Coronary artery (tissue), 2 donors: ENCODE results near the gene FRMD4B.

Experiments used
- DNase-seq: peaks from one replicate; pipeline ENCODE4 v3.0.0-alpha.2; 2017; ENCODE audit warnings: low spot score
- H3K27ac ChIP-seq, 2 donors: fragments of 200-600 bp; sonication (generic); one replicate each; pipeline ENCODE4 v1.5.1; 2016 to 2019
- H3K4me3 ChIP-seq: fragments of 200-600 bp; sonication (generic); 2 replicates; pipeline ENCODE4 v1.5.1; 2016; ENCODE audit warnings: mild to moderate bottlenecking, moderate library complexity
- TF ChIP-seq, protein P1 (sequence below): fragments of 200-600 bp; sonication (generic); IDR thresholded peaks from one replicate; pipeline ENCODE4 v1.5.1; 2019; ENCODE audit warnings: antibody characterized with exemption

FRMD4B gene

DNA sequence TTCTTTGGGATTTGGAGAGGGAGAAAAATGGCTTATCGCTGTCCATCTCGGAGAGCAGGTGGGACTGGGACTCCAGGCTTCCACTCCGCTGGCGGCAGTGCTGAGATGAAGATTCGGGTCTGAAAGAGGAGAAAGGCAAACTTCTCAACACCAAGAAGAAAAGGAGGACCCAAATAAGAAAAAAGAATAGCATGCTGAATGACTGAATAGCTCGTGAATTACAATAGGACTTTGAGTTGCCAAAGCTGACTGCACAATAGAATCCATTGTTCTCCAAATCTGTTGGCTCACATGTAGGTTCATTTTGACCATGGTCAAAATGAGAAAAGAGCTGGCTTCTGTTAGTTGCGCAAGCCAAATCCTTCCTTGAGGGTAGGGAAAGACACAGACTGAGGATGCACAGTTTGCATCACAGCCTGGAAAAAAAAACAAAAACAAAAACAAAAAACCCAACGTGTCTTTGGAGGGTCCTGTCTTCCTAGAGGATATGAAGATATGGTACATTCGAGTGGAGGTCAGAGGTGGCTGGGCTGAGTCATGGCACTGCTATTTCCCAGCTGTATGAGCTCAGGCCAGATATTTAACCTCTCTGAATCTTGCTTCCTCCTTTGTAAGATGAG, 204.2 kb downstream of the FRMD4B start:
- TF ChIP-seq, protein P1, sequence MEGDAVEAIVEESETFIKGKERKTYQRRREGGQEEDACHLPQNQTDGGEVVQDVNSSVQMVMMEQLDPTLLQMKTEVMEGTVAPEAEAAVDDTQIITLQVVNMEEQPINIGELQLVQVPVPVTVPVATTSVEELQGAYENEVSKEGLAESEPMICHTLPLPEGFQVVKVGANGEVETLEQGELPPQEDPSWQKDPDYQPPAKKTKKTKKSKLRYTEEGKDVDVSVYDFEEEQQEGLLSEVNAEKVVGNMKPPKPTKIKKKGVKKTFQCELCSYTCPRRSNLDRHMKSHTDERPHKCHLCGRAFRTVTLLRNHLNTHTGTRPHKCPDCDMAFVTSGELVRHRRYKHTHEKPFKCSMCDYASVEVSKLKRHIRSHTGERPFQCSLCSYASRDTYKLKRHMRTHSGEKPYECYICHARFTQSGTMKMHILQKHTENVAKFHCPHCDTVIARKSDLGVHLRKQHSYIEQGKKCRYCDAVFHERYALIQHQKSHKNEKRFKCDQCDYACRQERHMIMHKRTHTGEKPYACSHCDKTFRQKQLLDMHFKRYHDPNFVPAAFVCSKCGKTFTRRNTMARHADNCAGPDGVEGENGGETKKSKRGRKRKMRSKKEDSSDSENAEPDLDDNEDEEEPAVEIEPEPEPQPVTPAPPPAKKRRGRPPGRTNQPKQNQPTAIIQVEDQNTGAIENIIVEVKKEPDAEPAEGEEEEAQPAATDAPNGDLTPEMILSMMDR = no peak
- DNase-seq = no peak
- Histone ChIP-seq H3K4me3 (no peak overlapping the region), H3K27ac (no peak overlapping the region)

DNA sequence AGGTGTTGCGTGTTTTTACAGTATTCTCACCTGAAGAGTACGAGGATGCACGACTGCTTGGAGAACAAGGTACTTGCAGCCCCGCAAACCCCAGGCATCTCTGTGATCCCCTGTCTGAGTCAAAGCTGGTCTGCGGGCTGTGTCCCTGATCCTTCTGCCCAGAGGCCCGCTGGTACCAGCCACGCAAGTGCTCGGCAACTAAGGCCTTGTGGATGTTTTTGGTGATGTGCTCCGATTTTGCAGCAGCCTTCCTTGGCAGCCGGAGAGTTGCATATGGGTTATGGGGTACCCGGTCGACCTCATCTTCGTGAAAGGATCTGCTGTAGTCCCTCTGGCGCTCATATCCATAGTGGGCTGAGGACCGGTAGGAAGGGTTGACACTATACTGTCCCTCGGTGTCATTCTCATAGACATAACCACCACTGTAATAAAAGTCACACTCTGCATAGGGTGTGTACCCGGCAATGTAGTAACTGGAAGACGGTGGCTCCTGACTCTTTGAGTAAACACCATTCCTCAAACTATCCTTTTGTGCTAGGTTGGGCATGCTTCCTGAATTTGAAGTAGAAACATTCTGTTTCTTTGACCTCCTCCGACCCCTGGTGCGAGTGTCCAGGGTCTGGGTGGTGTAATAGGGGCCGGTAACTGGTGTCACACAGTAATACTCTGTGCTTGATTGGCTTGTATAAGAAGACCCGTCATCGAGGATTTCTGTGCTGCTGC, 204.9 kb downstream of the FRMD4B start:
- no peak for DNase-seq
- TF ChIP-seq, protein P1 = no peak
- Histone ChIP-seq H3K4me3 (no peak overlapping the region), H3K27ac (no peak overlapping the region)

DNA sequence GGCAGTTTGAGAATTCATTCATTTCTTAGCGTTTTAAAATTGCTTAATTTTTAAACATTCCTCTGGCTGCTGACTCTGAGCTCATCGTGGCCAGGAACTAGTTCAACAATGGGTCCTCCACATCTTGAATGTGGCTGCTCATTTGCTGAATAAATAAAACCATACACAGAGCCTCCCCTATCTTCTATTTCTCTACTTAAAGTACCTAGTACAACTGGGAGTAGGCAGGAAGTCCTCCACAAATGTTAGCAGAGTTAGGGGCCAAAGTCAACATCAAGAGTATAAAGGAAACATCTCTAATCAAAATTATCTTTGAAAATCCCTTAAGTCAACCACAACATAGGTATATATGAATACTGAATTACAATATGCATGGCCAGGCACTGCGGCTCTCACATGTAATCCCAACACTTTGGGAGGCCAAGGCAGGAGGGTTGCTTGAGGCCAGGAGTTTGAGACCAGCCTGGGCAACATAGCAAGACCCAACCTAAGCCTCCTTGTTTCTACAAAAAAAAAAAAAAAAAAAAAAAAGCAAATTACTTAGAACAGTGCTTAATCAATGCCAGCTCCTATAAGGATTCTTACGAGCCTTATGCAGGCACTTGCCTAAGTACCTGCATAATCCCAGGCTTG, 206.0 kb downstream of the FRMD4B start:
- no peak for DNase-seq
- Histone ChIP-seq H3K4me3 (no peak overlapping the region), H3K27ac (no peak overlapping the region)
- TF ChIP-seq, protein P1 = no peak

DNA sequence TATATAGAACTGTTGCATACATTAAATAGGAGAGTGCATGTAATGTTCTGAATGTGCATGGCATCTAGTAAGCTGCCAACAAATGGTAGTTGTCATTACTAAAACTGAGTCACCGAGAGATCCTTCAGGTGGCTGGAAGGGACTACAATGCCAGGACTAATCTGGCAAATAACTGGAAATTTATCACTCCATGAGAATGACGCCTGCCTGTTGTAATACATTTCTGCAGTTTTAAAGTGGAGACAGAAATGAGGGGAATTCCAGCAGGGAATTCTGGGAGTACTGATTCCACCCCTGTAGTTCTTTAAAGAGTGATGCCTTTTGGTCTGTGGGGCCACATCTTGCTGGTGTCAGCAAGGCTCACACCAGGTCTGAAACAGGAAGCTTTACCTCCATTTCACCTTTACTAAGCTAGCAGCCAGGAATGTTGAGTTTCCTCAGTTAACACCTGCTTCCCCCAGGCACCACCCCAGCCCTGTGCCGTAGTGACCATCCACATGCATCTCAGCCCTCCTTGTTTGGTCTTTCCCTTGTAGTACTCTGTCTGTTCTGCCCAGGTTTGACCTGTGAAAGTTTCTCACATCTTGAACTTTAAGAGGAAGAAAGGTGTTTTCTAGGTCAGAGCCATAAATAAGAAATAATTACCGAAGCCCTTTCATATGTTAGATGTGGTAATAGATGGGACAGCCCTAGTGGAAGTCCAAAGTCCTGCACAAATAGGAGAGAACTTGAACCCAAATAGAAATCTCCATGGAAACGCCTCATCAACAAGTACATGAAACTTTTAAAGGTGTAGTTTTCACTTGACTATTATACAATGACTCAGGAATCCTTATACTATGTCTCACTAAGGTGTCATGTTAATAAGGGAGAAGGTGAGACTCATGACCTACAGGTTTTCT, 206.8 kb downstream of the FRMD4B start:
- no peak overlapping the region for H3K4me3 ChIP-seq
- TF ChIP-seq, protein P1 = no peak
- DNase-seq = no peak
- peak overlapping the region in 1 of 2 donors; percentile 17 for H3K27ac ChIP-seq

DNA sequence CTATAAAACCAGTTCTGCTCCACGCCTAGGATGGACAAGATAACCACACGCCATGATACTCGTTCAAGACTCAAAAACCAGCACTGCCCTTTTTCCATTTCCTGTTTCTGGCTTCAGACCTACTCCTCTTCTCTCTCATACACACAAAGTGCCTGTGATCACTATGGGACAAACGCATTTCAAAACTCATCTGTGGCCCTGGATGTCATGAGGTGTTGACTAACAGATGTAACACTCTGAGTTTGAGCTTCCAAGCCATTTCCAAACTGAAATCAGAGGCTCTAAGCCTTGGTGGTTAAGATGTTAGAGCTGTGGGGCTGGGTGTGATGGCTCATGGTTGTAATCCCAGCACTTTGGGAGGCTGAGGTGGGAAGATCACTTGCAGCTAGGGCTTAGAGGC, 207.8 kb downstream of the FRMD4B start:
- no peak overlapping the region for H3K27ac ChIP-seq
- TF ChIP-seq, protein P1 = no peak

DNA sequence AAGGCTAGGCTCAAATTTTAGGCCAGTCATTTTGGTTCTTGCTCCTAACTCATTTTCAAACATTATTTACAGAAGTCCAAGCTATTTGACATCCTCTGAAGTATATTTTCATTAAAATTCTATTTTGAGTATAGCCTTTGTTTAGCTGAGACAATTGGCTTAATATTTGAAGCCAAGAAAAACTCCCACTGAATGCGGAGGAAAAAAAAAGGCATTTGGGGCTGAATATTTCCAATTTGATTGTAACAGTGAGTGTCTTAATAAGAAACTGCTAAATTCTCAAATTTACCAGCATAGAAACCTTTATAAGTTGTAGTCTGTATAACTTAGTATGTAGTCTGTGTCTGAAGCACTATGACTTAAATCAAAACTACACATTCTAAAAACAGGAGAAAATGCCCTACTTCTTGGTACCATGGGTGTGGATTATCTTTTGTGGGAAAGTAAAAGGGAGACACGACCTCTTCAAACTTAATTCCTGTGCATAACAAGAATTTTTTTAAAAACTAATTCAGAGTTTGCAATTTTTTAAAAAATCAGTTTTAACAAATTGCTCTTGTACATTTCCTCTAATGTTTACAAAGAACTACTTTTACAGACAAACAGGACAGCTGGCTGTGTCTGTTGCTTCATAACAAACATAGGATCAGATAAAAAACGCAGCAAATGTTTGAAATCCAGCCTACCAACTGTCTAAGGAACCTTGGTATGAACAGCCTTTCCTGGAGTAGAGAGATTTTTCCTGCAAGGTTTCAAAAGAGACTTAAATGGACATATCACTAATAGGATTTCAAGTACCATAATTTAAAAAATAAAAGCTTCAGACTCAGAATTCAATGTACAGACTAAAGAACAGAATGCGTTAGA, 210.8 kb downstream of the FRMD4B start:
- TF ChIP-seq, protein P1 = no peak
- no peak overlapping the region for H3K4me3 ChIP-seq
- H3K27ac ChIP-seq = no peak overlapping the region
- no peak for DNase-seq

More for the DNA sequence above, 207.8 kb downstream of the FRMD4B start:
- DNase-seq = no peak
- H3K4me3 ChIP-seq = no peak overlapping the region
